Gastrocnemius medialis (tissue), 4 donors: ENCODE results near the gene UBR3.

ENCODE experiments used
- CTCF ChIP-seq, 5 experiments: fragments of 450-650 bp in 3 of 5; fragments of 200-600 bp in 2 of 5; sonication (generic) in 2 of 5; IDR thresholded peaks in 4 of 5; conservative IDR thresholded peaks in 1 of 5; 1 replicate in 4 of 5; 2 replicates in 1 of 5; pipeline ENCODE4 v1.5.1; 2016 to 2019; ENCODE audit warnings: antibody characterized with exemption in 5 of 5, mild to moderate bottlenecking in 3 of 5, moderate library complexity in 3 of 5
- POLR2A ChIP-seq, 2 donors: fragments of 450-650 bp; IDR thresholded peaks; one replicate each; pipeline ENCODE4 v1.6.1; 2017; ENCODE audit warnings: antibody characterized with exemption in 2 of 2, mild to moderate bottlenecking in 2 of 2, moderate library complexity in 2 of 2

- no peak for TF ChIP-seq CTCF (IDR thresholded peaks at IDR 0.05 in 4 of 5, conservative IDR thresholded peaks at IDR 0.05 in 1 of 5)
- TF ChIP-seq POLR2A (IDR thresholded peaks at IDR 0.05), result no peak
Observed at GRCh38 chr2:170038734-170039133, 211.5 kb downstream of the UBR3 start.
